K562 (cell line): ENCODE results near the gene SERAC1. TPM values are rescaled to one million over a fixed set of nuclear protein-coding genes. Genes with fewer than 3 reads are reported as not detected.

ENCODE experiments used
- ATAC-seq: fragments of 200-7000 bp; cut with Tn5 transposase; 3 replicates; pipeline ENCODE4 v1.9.1; 2020; ENCODE audit warnings: moderate library complexity
- BruUV-seq: library from RNA; stranded (reverse); fragments of 400-500 nt; replicated peaks from 2 replicates; lab custom pipeline; 2021; lab: Mats Ljungman, UMichigan
- CTCF ChIA-PET: fragments of 300-600 bp; formaldehyde crosslinking; extraction: SDS; loops from one replicate; lab custom pipeline; 2021; ENCODE audit warnings: low intra/inter-chr PET ratio; lab: Yijun Ruan, JAX
- POLR2A ChIA-PET: fragments of 300-600, 350-650 bp; sonication (Branson Sonifier 250); formaldehyde crosslinking; extraction: SDS; loops from one replicate; lab custom pipeline; 2021; ENCODE audit warnings: antibody characterized with exemption, inconsistent platforms; lab: Yijun Ruan, JAX
- DNase-seq, 4 experiments: peaks; one replicate each; pipeline versions ENCODE4 v3.0.0 to v3.0.0-alpha.2; 2011 to 2018; ENCODE audit warnings: low spot score in 3 of 4, mixed read lengths in 3 of 4; ENCODE audit errors: extremely low read depth in 1 of 4
- FAIRE-seq: peaks from 2 replicates; lab custom pipeline; 2011; peaks lifted over from hg19 to GRCh38; lab: Jason Lieb, UNC
- H2AFZ ChIP-seq: 2 replicates; pipeline ENCODE4 v1.6.0; 2011; ENCODE audit warnings: low read depth, low read length, control low read depth, inconsistent platforms
- H3K27ac ChIP-seq: fragments of 200-600 bp; 3 replicates; pipeline ENCODE4 v1.8.0; 2011; ENCODE audit warnings: low read depth, mild to moderate bottlenecking, control low read depth, inconsistent platforms, low read length, moderate library complexity, mixed read lengths; ENCODE audit errors: extremely low read depth
- H3K27me3 ChIP-seq, 2 experiments: fragments of 300-600 bp in 1 of 2; 2 replicates in 1 of 2; 3 replicates in 1 of 2; pipeline versions ENCODE4 v1.6.0 to v1.8.0; 2011; ENCODE audit warnings: inconsistent platforms in 2 of 2, low read length in 2 of 2, mild to moderate bottlenecking in 1 of 2, mixed read lengths in 1 of 2, moderate library complexity in 1 of 2; ENCODE audit not compliant: control insufficient read depth in 2 of 2, insufficient read depth in 2 of 2
- H3K36me3 ChIP-seq: fragments of 300-600 bp; 3 replicates; pipeline ENCODE4 v1.8.0; 2011; ENCODE audit warnings: mild to moderate bottlenecking, low read length, inconsistent platforms; ENCODE audit not compliant: control insufficient read depth, insufficient read depth
- H3K4me1 ChIP-seq, 2 experiments: fragments of 200-600 bp in 1 of 2; replicated peaks in 1 of 2; 2 replicates in 1 of 2; 3 replicates in 1 of 2; pipeline versions ENCODE4 v1.5.1 to v1.8.0; 2011; ENCODE audit warnings: inconsistent platforms in 2 of 2, low read length in 2 of 2, mild to moderate bottlenecking in 1 of 2, mixed read lengths in 1 of 2, moderate library complexity in 1 of 2; ENCODE audit not compliant: control insufficient read depth in 2 of 2, insufficient read depth in 2 of 2
- H3K4me2 ChIP-seq: 2 replicates; pipeline ENCODE4 v1.6.1; 2011; ENCODE audit warnings: low read length, control low read depth, inconsistent platforms, mixed read lengths; ENCODE audit not compliant: insufficient read depth
- H3K4me3 ChIP-seq: fragments of 200-600 bp; sonication (generic), shearing (Covaris generic); 2 replicates; pipeline ENCODE4 v1.5.1; 2016; ENCODE audit warnings: control low read depth, inconsistent platforms
- H3K79me2 ChIP-seq: fragments of 200-600 bp; 3 replicates; pipeline ENCODE4 v1.8.0; 2011; ENCODE audit warnings: low read length, inconsistent platforms; ENCODE audit not compliant: control insufficient read depth, insufficient read depth
- H3K9ac ChIP-seq, 2 experiments: 2 replicates each; pipeline versions ENCODE4 v1.6.0 to v1.6.1; 2011; ENCODE audit warnings: low read depth in 2 of 2, low read length in 2 of 2, control low read depth in 1 of 2, inconsistent platforms in 1 of 2, mild to moderate bottlenecking in 1 of 2, mixed read lengths in 1 of 2; ENCODE audit not compliant: insufficient read depth in 1 of 2
- H3K9me1 ChIP-seq: one replicate; pipeline ENCODE4 v1.6.0; 2011; ENCODE audit warnings: inconsistent platforms, mild to moderate bottlenecking, low read length, moderate library complexity; ENCODE audit not compliant: control insufficient read depth, insufficient read depth
- H3K9me3 ChIP-seq: replicated peaks from 2 replicates; pipeline ENCODE4 v1.5.1; 2011; ENCODE audit warnings: low read depth, low read length, inconsistent platforms; ENCODE audit not compliant: control insufficient read depth, insufficient read depth
- H4K20me1 ChIP-seq: replicated peaks from 2 replicates; pipeline ENCODE4 v1.6.1; 2011; ENCODE audit warnings: low read length, inconsistent platforms, mixed read lengths; ENCODE audit not compliant: control insufficient read depth, insufficient read depth
- CCNT2 ChIP-seq: IDR thresholded peaks from 2 replicates; pipeline ENCODE4 v1.6.1; 2011; ENCODE audit warnings: borderline replicate concordance, low read depth, mild to moderate bottlenecking, moderate library complexity, mixed read lengths, low read length; ENCODE audit not compliant: insufficient read length; ENCODE audit errors: extremely low read depth
- CREB1 ChIP-seq, 2 experiments: sonication (generic) in 1 of 2; formaldehyde crosslinking in 1 of 2; IDR thresholded peaks; 2 replicates each; pipeline versions ENCODE4 v1.6.1 to v1.8.0; 2012 to 2022; ENCODE audit warnings: inconsistent platforms in 1 of 2, mild to moderate bottlenecking in 1 of 2, missing genetic modification reagents in 1 of 2, moderate library complexity in 1 of 2
- CSDE1 ChIP-seq, 2 experiments: fragments of 450-650 bp; IDR thresholded peaks; 2 replicates each; pipeline ENCODE4 v1.6.1; 2016; ENCODE audit warnings: mild to moderate bottlenecking in 1 of 2
- CTBP1 ChIP-seq: fragments of 450-650 bp; IDR thresholded peaks from 2 replicates; pipeline ENCODE4 v1.6.1; 2016; ENCODE audit warnings: borderline replicate concordance
- ERF ChIP-seq: fragments of 450-650 bp; formaldehyde crosslinking; IDR thresholded peaks from 2 replicates; pipeline ENCODE4 v1.4.0; 2020; ENCODE audit warnings: mild to moderate bottlenecking, mixed read lengths
- ESRRA ChIP-seq: fragments of 450-650 bp; IDR thresholded peaks from 2 replicates; pipeline ENCODE4 v1.6.1; 2014; ENCODE audit warnings: low read depth, mild to moderate bottlenecking, moderate library complexity, borderline replicate concordance
- EZH2 ChIP-seq: IDR thresholded peaks from 2 replicates; pipeline ENCODE4 v1.6.1; 2012; ENCODE audit warnings: low read depth, mild to moderate bottlenecking, inconsistent platforms, low read length, borderline replicate concordance
- GATAD2A ChIP-seq: fragments of 450-650 bp; IDR thresholded peaks from 2 replicates; pipeline ENCODE4 v1.6.1; 2017
- GATAD2B ChIP-seq: fragments of 450-650 bp; IDR thresholded peaks from 2 replicates; pipeline ENCODE4 v1.6.1; 2017; ENCODE audit warnings: mild to moderate bottlenecking, borderline replicate concordance
- MYC ChIP-seq, 2 experiments: fragments of 250-450 bp in 1 of 2; sonication (Bioruptor Pico) in 1 of 2; IDR thresholded peaks; 2 replicates each; pipeline versions ENCODE4 v1.5.1 to v1.6.1; 2012 to 2021; ENCODE audit warnings: low read depth in 2 of 2, borderline replicate concordance in 1 of 2, improper control_type of control experiment in 1 of 2, low read length in 1 of 2, mild to moderate bottlenecking in 1 of 2, moderate library complexity in 1 of 2
- NFATC3 ChIP-seq: fragments of 450-650 bp; IDR thresholded peaks from 2 replicates; pipeline ENCODE4 v1.6.1; 2017; ENCODE audit warnings: mild to moderate bottlenecking
- NR2C2 ChIP-seq, 2 experiments: fragments of 200-800 bp in 1 of 2; sonication (Bioruptor generic) in 1 of 2; sonication (generic) in 1 of 2; formaldehyde crosslinking in 1 of 2; IDR thresholded peaks; 2 replicates each; pipeline versions ENCODE4 v1.6.1 to v1.8.0; 2016 to 2022; ENCODE audit warnings: mild to moderate bottlenecking in 1 of 2, missing compliant biosample characterization in 1 of 2, missing genetic modification characterization in 1 of 2, missing genetic modification reagents in 1 of 2
- NR4A1 ChIP-seq, 2 experiments: fragments of 250-450 bp in 1 of 2; fragments of 450-650 bp in 1 of 2; sonication (Bioruptor Pico) in 1 of 2; IDR thresholded peaks; 2 replicates each; pipeline versions ENCODE4 v1.4.0 to v1.6.1; 2016 to 2020; ENCODE audit warnings: mild to moderate bottlenecking in 2 of 2, missing compliant biosample characterization in 1 of 2, missing genetic modification characterization in 1 of 2, moderate library complexity in 1 of 2
- RB1 ChIP-seq: fragments of 450-650 bp; IDR thresholded peaks from 2 replicates; pipeline ENCODE4 v1.6.1; 2017; ENCODE audit warnings: low read depth, mild to moderate bottlenecking
- SP1 ChIP-seq: sonication (generic); formaldehyde crosslinking; IDR thresholded peaks from 2 replicates; pipeline ENCODE4 v1.8.1; 2022; ENCODE audit warnings: mild to moderate bottlenecking, missing genetic modification reagents
- ZNF551 ChIP-seq: fragments of 250-450 bp; sonication (Bioruptor Pico); IDR thresholded peaks from 2 replicates; pipeline ENCODE4 v1.5.0; 2021; ENCODE audit warnings: mild to moderate bottlenecking, moderate library complexity
- WGBS: fragments of 100-300 bp; shearing (Covaris generic); methylation state at CpG from one replicate; pipeline ENCODE4 v1.1.6; 2016; ENCODE audit warnings: low coverage, mixed read lengths; ENCODE audit not compliant: insufficient coverage; ENCODE audit errors: missing lambda C conversion rate; 5-methylcytosine and 5-hydroxymethylcytosine counted together
- in situ Hi-C: fragments of 300-500 bp; cut with MboI; formaldehyde crosslinking; loops from 4 replicates; pipeline ENCODE4 v1.15.0; 2018; ENCODE audit warnings: inconsistent platforms, mixed read lengths
- intact Hi-C: fragments of 100-400 bp; cut with micrococcal nuclease; formaldehyde crosslinking; loops from 2 replicates; pipeline ENCODE4 v1.14.2; 2022
- polyA plus RNA-seq, 8 experiments: library from polyadenylated mRNA; depleted of rRNA in 4 of 8; stranded (reverse) in 5 of 8; unstranded in 3 of 8; fragments of >200 nt; fragmentation: Nextera tagmentation in 2 of 8; fragmentation: Illumina TruSeq in 1 of 8; extraction: Ambion mirVana in 2 of 8; extraction: Trizol in 1 of 8; gene quantifications; 2 replicates each; pipeline versions ENCODE4 v1.2.1 to v1.2.3, GENCODE V29; 2011 to 2014; ENCODE audit warnings: inconsistent platforms in 1 of 8, missing spikeins in 1 of 8
- total RNA-seq, 7 experiments: library from RNA; depleted of rRNA in 6 of 7; stranded (reverse); fragments of >200 nt in 6 of 7; fragmentation: Illumina TruSeq in 2 of 7; extraction: Trizol in 2 of 7; gene quantifications; 2 replicates each; pipeline versions ENCODE4 v1.2.1 to v1.2.3, GENCODE V29; 2011 to 2021; ENCODE audit warnings: low replicate concordance in 1 of 7

SERAC1 gene
- total and polyA plus RNA-seq, 9 of the 15 experiments (the other 6 are each of a cell fraction or from before 2014, with no cell fraction given), result 1.8 to 6.2 (median 2.8) TPM

- intact Hi-C loops (no loop called here), in situ Hi-C loops (no loop called here)
- Histone ChIP-seq H3K27ac (no peak overlapping the region), H2AFZ (no peak overlapping the region), H3K4me2 (no peak overlapping the region), H3K27me3 (no peaks in the 10 kb centered on the region), H3K9me3 (no peaks in the 10 kb centered on the region), H3K4me1 (peaks cover 4 to 21% of the 10 kb centered on the region in 2 experiments; a peak in 4 of 5 replicates), H4K20me1 (peaks cover 4% of the 10 kb centered on the region; the same call in 1 of the 2 replicates), H3K9me1 (peaks cover 3% of the 10 kb centered on the region), H3K79me2 (no peaks in the 10 kb centered on the region), H3K36me3 (peaks cover 63% of the 10 kb centered on the region), H3K9ac (peak overlapping the region in 1 of 2 experiments; percentile 70; a peak in 1 of 4 replicates), H3K4me3 (no peak overlapping the region)
- FAIRE-seq, result no peak
- DNase-seq, result peak in 3 of 4 experiments; percentile 32 to 34 (median 34)
- no TSS peak for BruUV-seq
- no peak for ATAC-seq
- WGBS, result 83% methylated on average over 14 of the region's 14 CpGs
- CTCF ChIA-PET, result no interaction called here
- POLR2A ChIA-PET, result interaction anchor here (0.6 to 1.7 kb wide), 5 partner anchors 9 to 145 kb away, joined by 3 to 4 read pairs (median 3); no protein-coding TSS in a partner anchor
- TF ChIP-seq SP1 (no peak), CSDE1 (IDR thresholded peaks at IDR 0.05) (no peak), ZNF551 (CRISPR knock-in tag) (no peak), GATAD2B (no peak), MYC (IDR thresholded peaks at IDR 0.05; ENCODE audit: low read depth, low read length) (no peak), MYC (CRISPR knock-in tag; IDR thresholded peaks at IDR 0.05; ENCODE audit: borderline replicate concordance, low read depth) (no peak), ERF (no peak), ESRRA (no peak), NR2C2 (CRISPR knock-in tag; IDR thresholded peaks at IDR 0.05) (no peak), NR2C2 (tag; IDR thresholded peaks at IDR 0.05) (no peak), CTBP1 (no peak), CCNT2 (no peak), EZH2 (no peak), RB1 (no peak), GATAD2A (no peak), NFATC3 (no peak), NR4A1 (CRISPR knock-in tag; IDR thresholded peaks at IDR 0.05) (no peak), NR4A1 (tag; IDR thresholded peaks at IDR 0.05) (no peak), CREB1 (IDR thresholded peaks at IDR 0.05) (no peak), CREB1 (CRISPR knock-in tag; IDR thresholded peaks at IDR 0.05) (no peak)
These were observed 98.9 kb downstream of the SERAC1 start for GRCh38 chr6:158068893-158069799.
